IPS-15b (cell line): ENCODE results near the gene MLN.

Experiments
- H3K27me3 ChIP-seq: one replicate; pipeline ENCODE4 v1.6.1; 2013; ENCODE audit warnings: low read length; ENCODE audit not compliant: control insufficient read depth, insufficient read depth
- H3K36me3 ChIP-seq: one replicate; pipeline ENCODE4 v1.6.1; 2013; ENCODE audit warnings: low read length; ENCODE audit not compliant: control insufficient read depth, insufficient read depth
- H3K4me1 ChIP-seq: one replicate; pipeline ENCODE4 v1.6.1; 2013; ENCODE audit warnings: mild to moderate bottlenecking, low read length; ENCODE audit not compliant: control insufficient read depth, insufficient read depth
- H3K4me3 ChIP-seq: one replicate; pipeline ENCODE4 v1.5.1; 2013; ENCODE audit warnings: low read depth, low read length
- H3K9ac ChIP-seq: one replicate; pipeline ENCODE4 v1.6.1; 2013; ENCODE audit warnings: low read depth, mild to moderate bottlenecking, low read length
- H3K9me3 ChIP-seq: one replicate; pipeline ENCODE4 v1.6.1; 2013; ENCODE audit warnings: mild to moderate bottlenecking, low read length; ENCODE audit not compliant: control insufficient read depth, insufficient read depth

MLN gene, protein sequence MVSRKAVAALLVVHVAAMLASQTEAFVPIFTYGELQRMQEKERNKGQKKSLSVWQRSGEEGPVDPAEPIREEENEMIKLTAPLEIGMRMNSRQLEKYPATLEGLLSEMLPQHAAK

DNA sequence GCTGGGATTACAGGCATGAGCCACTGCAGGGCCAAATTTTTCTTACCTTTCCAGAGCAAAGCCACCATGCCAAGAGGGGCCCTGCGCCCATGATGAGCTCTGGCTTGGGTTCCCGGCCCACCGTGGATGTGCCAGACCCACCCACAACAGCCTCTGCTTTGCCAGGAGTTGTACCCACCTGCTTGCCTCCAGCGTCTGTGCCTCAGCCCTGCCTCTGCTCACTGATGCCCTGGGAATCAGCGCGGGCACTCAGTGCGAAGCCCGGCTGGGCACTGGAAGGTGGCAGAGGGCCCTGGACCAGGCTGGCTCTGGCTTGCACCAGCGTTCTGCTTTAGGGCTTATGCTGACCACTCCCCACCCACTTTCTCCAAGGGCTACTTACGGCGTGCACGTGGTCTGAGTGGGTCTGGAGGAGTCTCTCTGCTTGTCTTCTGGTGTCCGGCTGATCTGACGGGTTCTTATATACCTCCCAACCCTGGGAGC, at the start of gene MLN:
MLN (minus strand) TSS at position 433 of the 483 bp plus-strand sequence. CDS start 2,840 bp downstream, outside the sequence.
- H3K9ac ChIP-seq = no peak within 1 kb of the TSS
- H3K4me1 ChIP-seq = peaks cover 7% of the 10 kb centered on the region
- H3K36me3 ChIP-seq = no peaks in the 10 kb centered on the region
- no peaks in the 10 kb centered on the region for H3K27me3 ChIP-seq
- H3K4me3 ChIP-seq = no peak within 1 kb of the TSS
- H3K9me3 ChIP-seq = no peaks in the 10 kb centered on the region

DNA sequence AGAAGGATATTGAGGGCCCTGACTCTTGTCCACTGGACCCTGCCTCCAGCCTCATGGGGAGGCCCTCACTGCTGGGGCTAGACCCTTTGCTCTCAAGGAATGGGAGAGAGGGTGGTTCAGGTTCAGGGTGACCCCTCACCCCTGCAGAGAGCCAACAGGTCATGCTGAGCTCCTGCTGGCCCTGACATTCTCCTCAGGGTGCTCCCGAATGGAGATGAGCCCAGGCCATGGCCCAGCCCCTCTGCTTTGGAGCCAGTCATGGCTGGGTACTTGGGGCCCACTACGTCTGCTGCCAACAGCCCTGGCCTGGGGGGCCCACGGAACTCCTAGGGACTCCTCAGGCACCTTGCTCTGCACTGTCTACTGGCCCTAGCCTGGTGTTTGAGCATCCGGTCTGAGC, 49.2 kb upstream of the MLN start:
- Histone ChIP-seq H3K4me3 (no peak overlapping the region), H3K36me3 (no peaks in the 10 kb centered on the region), H3K9me3 (no peaks in the 10 kb centered on the region), H3K27me3 (peaks cover 2% of the 10 kb centered on the region), H3K9ac (no peak overlapping the region), H3K4me1 (peaks cover 6% of the 10 kb centered on the region)

DNA sequence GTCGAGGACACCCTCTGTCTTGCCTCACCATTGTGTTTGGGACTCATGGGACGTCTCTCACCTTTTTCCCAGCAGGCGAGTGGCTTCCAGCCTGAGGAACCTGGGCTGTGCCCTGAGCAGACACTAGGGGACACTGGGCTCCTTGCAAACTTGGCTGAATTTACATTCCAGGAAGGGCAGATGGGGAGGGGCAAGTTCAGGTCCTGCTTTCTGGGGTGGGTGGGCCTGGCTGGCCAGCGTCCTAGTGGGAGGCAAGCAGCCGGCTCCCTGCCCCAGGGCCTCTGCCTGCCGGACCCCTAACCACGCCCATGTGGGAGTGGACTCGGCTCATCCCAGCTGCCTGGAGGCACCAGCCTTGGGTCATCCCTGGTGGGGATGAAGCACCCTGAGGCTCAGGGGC, 48.2 kb upstream of the MLN start:
- Histone ChIP-seq H3K9ac (no peak overlapping the region), H3K4me3 (no peak overlapping the region), H3K27me3 (peaks cover 2% of the 10 kb centered on the region), H3K36me3 (no peaks in the 10 kb centered on the region), H3K4me1 (peaks cover 6% of the 10 kb centered on the region), H3K9me3 (no peaks in the 10 kb centered on the region)

DNA sequence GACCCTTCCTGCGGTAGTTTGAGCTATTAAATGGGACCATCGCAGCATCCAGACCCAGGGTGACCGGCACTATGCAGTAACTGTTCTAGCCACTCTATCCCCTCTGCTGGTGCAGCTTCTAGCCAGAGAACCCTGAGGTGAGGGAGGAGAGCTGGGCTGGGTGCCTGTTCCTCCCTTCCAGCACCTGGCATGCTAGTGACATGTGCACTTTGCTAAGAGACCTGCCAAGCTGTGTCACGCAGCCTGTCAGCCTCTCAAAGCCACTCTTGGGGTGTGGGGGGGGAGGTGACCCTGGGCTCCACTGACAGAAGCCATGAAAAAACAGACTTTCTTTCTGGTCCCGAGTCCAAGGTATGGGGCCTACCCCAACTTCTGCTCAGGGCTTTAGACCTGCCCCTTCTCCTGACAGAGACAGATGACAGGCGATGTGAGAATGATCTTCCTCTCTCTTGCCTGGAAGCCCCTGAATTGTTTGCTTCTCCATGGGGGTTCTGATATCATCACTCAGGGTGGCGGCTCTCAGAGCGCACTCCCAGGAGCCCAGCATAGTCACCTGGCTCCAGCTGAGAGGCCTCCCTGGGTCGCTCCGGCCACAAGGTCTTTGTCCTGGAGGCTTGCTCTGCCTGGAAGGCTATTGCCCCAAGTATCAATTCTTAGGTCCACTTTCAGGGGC, 47.2 kb upstream of the MLN start:
- H3K4me3 ChIP-seq = no peak overlapping the region
- H3K9me3 ChIP-seq = no peaks in the 10 kb centered on the region
- H3K9ac ChIP-seq = no peak overlapping the region
- H3K4me1 ChIP-seq = peaks cover 6% of the 10 kb centered on the region
- H3K36me3 ChIP-seq = no peaks in the 10 kb centered on the region
- H3K27me3 ChIP-seq = peaks cover 1% of the 10 kb centered on the region

DNA sequence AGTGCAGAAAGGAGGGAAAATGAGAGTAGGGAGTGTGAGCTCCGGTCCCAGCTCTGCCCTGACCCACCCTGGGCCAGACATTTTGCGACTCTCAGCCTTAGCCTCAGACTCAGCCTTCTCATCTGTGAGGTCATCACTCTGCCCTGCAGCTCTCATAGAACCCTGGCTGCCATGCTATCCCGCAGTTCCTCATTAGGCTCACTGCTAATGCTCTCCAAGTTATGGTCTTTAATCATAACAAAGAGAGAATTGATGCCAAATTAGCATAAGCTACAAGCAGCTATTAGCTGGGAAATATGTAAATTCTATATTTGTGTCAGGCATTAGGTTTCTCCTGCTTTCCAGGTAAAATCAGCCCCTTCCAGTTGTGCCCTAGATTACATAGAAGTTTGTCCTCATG, 46.5 kb upstream of the MLN start:
- Histone ChIP-seq H3K9ac (no peak overlapping the region), H3K9me3 (no peaks in the 10 kb centered on the region), H3K27me3 (no peaks in the 10 kb centered on the region), H3K36me3 (no peaks in the 10 kb centered on the region), H3K4me3 (no peak overlapping the region), H3K4me1 (peaks cover 6% of the 10 kb centered on the region)

DNA sequence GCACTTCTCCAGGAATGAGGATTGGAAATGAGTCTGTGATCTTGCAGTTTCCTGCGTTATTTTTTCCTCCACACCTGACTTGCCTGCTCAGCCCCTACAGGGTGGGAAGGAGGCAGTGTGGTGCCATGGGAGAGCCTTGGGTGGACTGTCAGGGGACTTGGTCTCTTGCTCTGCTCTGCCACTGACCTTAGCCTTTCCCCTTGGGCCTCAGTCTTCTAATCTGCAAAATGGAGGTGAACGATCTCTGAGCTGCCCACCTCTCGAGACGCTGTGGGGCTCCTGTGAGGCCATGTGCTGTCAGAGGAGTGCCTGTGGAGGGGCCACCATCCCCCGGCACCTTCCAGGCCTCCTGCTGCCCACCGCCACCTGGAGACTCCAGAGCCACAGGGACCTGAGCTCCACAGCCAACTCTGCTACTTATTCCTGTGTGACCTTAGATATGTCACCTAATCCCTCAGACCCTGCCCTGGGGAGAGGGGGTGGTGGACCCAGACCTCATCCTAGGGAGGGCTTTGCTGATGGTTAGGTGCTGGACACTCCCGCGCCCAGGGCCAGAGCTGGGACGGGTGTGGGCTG, 45.8 kb upstream of the MLN start:
- H3K36me3 ChIP-seq = no peaks in the 10 kb centered on the region
- H3K9me3 ChIP-seq = no peaks in the 10 kb centered on the region
- no peaks in the 10 kb centered on the region for H3K27me3 ChIP-seq
- no peak overlapping the region for H3K4me3 ChIP-seq
- H3K4me1 ChIP-seq = peaks cover 6% of the 10 kb centered on the region
- H3K9ac ChIP-seq = no peak overlapping the region

DNA sequence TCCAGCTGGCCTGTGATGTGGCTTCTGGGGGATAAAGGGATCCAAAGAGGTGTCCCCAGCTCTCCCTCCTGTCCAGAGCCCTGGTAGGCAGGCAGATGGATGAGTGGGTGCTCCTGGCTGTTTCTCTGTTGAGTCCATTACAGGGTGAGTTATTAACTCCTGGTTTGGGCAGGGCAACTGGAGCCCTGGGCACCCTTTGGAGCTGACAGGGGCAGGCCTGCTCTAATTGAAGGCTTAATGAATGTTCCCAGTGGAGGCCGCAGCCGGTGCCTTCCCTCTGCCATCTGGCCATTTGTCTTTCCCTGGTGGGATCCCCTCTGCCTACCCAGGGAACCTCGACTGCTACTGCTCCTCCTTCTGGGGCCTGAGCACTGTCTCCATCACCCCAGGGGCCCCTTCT, 44.7 kb upstream of the MLN start:
- no peaks in the 10 kb centered on the region for H3K36me3 ChIP-seq
- no peak overlapping the region for H3K9ac ChIP-seq
- peaks cover 6% of the 10 kb centered on the region for H3K4me1 ChIP-seq
- H3K9me3 ChIP-seq = no peaks in the 10 kb centered on the region
- H3K4me3 ChIP-seq = no peak overlapping the region
- no peaks in the 10 kb centered on the region for H3K27me3 ChIP-seq

DNA sequence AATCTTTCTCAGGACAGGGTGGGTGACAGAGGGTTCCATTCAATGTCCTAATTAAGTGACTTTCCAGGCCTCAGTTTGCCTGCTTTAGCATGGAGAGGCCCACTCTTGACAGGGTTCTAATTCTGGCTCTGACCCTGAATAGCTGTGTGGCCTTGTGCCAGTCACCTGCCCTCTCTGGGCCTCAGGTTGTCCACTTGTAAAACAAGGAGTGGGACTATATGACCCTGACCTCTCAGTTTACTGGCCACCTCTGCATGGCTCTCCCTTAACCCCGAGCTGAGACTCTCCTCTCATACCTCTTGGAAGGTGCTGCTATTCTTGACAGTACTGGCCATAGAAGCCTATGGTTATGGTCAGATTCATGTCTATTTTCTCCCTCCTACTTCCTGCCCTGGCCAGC, 44.1 kb upstream of the MLN start:
- Histone ChIP-seq H3K27me3 (no peaks in the 10 kb centered on the region), H3K9ac (no peak overlapping the region), H3K4me1 (peaks cover 6% of the 10 kb centered on the region), H3K36me3 (no peaks in the 10 kb centered on the region), H3K9me3 (no peaks in the 10 kb centered on the region), H3K4me3 (no peak overlapping the region)

DNA sequence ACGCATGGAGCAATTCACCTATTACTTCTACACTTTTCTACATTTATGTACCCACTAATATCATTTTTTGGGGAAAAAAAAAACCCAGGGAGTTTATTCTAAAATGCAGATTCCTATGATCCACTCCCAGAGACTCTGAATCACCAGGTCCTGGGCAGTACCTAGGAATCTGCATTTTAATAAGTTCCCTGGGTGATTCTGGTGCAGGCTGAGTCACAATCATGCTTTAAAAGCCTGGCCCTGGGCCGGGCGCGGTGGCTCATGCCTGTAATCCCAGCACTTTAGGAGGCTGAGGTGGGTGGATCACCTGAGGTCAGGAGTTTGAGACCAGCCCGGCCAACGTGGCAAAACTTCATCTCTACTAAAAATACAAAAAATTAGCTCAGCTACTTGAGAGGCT, 43.3 kb upstream of the MLN start:
- H3K9ac ChIP-seq = no peak overlapping the region
- no peaks in the 10 kb centered on the region for H3K27me3 ChIP-seq
- peaks cover 6% of the 10 kb centered on the region for H3K4me1 ChIP-seq
- no peak overlapping the region for H3K4me3 ChIP-seq
- H3K36me3 ChIP-seq = no peaks in the 10 kb centered on the region
- H3K9me3 ChIP-seq = no peaks in the 10 kb centered on the region

DNA sequence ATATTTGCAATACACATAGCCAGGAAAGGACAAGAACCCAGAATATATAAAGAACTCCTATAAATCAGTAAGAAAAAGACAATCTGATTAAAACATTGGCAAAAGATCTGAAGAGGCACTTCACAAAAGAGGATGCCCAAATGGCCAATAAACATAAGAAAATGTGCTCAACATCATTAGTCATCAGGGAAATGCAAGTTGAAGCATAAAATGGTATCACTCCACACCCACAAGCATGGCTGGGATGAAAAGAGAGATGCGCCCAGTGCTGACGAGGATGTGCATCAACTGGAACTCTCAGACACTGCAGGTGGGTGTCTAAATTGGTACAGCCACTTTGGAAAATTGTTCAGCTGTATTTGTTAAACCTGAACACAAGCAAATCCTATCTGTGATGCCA, 42.4 kb upstream of the MLN start:
- H3K4me1 ChIP-seq = peaks cover 4% of the 10 kb centered on the region
- no peak overlapping the region for H3K9ac ChIP-seq
- no peaks in the 10 kb centered on the region for H3K27me3 ChIP-seq
- H3K4me3 ChIP-seq = no peak overlapping the region
- no peaks in the 10 kb centered on the region for H3K9me3 ChIP-seq
- no peaks in the 10 kb centered on the region for H3K36me3 ChIP-seq

DNA sequence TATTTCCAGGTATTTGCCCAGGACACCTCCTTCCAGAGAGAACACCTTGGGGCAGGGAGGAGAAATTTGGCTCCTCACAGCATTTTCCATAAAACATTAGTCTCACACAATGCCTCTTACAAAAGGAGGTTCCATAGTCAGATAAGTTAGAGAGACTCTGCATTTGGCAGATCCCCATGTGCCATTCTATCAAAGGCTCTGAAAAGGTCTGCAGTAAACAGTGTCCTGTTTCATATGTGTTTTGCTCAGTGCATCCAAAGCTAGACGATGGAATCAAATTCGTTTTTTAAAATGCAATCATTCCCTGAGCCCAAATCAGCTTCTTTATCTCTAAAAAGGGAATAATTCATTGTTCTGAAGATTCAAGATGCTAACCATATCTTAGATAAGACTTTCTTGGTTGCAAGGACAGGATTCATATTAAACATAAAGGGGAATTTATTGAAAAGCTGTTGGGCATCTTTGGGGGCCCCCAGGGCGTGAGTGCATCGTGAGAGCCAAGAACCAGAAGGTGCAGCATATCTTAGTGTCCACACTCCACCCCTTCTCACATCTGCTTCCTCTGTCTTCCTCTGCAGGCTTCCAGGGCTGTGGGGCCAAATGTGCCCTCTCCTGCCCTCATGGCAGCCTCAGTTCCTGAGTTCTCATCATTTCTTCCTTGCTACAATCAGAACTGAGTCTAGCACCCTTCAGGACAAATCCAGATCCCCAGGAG, 41.4 kb upstream of the MLN start:
- H3K27me3 ChIP-seq = no peaks in the 10 kb centered on the region
- H3K4me1 ChIP-seq = no peaks in the 10 kb centered on the region
- H3K36me3 ChIP-seq = no peaks in the 10 kb centered on the region
- H3K9me3 ChIP-seq = no peaks in the 10 kb centered on the region
- H3K4me3 ChIP-seq = no peak overlapping the region
- H3K9ac ChIP-seq = no peak overlapping the region
